ENCODE measurements around the gene RNPEP. TPM values are rescaled to one million over a fixed set of nuclear protein-coding genes. Genes with fewer than 3 reads are reported as not detected.

Gene RNPEP
- total RNA-seq, 2 donors from 2014 or later, result 22.4 to 26.1 TPM

GRCh38 chr1:201984446-201984845, 2.0 kb downstream of the RNPEP start:
- H3K9me3 ChIP-seq, result no peaks in the 10 kb centered on the region
- TF ChIP-seq, protein P1, sequence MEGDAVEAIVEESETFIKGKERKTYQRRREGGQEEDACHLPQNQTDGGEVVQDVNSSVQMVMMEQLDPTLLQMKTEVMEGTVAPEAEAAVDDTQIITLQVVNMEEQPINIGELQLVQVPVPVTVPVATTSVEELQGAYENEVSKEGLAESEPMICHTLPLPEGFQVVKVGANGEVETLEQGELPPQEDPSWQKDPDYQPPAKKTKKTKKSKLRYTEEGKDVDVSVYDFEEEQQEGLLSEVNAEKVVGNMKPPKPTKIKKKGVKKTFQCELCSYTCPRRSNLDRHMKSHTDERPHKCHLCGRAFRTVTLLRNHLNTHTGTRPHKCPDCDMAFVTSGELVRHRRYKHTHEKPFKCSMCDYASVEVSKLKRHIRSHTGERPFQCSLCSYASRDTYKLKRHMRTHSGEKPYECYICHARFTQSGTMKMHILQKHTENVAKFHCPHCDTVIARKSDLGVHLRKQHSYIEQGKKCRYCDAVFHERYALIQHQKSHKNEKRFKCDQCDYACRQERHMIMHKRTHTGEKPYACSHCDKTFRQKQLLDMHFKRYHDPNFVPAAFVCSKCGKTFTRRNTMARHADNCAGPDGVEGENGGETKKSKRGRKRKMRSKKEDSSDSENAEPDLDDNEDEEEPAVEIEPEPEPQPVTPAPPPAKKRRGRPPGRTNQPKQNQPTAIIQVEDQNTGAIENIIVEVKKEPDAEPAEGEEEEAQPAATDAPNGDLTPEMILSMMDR (IDR thresholded peaks at IDR 0.05), result no peak
- H3K4me3 ChIP-seq, result no peak overlapping the region
- H3K27me3 ChIP-seq, result no peaks in the 10 kb centered on the region
- peaks cover 0 to 21% of the 10 kb centered on the region in 2 donors for H3K4me1 ChIP-seq
- H3K36me3 ChIP-seq, result peaks cover 8% of the 10 kb centered on the region
- H3K27ac ChIP-seq, result no peak overlapping the region
- DNase-seq (ENCODE audit: low spot score), result no peak

DNA sequence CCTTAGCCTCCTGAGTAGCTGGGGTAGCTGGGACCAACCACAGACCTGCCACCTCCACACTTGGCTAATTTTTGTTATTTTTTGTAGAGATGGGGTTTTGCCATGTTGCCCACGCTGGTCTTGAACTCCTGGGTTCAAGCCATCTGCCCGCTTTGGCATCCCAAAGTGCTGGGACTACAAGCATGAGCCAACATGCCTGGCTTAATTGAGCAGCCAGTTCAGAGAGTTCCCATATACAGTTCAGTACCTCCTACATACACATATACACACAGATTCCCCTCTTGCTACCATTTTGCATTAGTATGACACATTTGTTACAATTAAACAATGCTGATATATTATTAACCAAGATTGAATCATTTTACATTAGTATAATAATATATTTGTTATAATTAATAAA, 2.9 kb downstream of the RNPEP start:
- peaks cover 17% of the 10 kb centered on the region for H3K36me3 ChIP-seq
- TF ChIP-seq, protein P1 (IDR thresholded peaks at IDR 0.05), result no peak
- no peak for DNase-seq (ENCODE audit: low spot score)
- H3K9me3 ChIP-seq, result no peaks in the 10 kb centered on the region
- peaks cover 0 to 29% of the 10 kb centered on the region in 2 donors for H3K4me1 ChIP-seq
- no peak overlapping the region for H3K27ac ChIP-seq
- no peaks in the 10 kb centered on the region for H3K27me3 ChIP-seq
- no peak overlapping the region for H3K4me3 ChIP-seq

DNA sequence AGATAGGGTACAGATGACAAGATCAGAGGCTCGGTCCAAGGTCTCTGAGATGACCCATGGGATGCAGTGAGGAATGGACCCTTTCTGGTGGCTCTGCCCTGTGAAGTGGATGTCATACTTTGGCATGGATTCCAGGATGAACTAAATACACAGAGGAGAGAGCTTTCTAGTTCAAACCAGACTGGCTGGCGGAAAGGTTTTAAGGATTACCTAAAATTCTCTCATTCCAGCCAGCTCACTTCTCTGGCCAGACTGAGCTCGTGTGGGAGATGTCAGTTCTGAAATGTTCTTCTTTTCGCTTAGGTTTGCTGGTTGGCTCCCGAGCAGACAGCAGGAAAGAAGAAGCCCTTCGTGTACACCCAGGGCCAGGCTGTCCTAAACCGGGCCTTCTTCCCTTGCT, 6.2 kb downstream of the RNPEP start:
- peaks cover 0 to 21% of the 10 kb centered on the region in 2 donors for H3K4me1 ChIP-seq
- no peak overlapping the region for H3K27ac ChIP-seq
- no peaks in the 10 kb centered on the region for H3K9me3 ChIP-seq
- H3K27me3 ChIP-seq, result no peaks in the 10 kb centered on the region
- DNase-seq (ENCODE audit: low spot score), result no peak
- TF ChIP-seq, protein P1 (IDR thresholded peaks at IDR 0.05), result no peak
- no peak overlapping the region for H3K4me3 ChIP-seq
- peaks cover 43% of the 10 kb centered on the region for H3K36me3 ChIP-seq

DNA sequence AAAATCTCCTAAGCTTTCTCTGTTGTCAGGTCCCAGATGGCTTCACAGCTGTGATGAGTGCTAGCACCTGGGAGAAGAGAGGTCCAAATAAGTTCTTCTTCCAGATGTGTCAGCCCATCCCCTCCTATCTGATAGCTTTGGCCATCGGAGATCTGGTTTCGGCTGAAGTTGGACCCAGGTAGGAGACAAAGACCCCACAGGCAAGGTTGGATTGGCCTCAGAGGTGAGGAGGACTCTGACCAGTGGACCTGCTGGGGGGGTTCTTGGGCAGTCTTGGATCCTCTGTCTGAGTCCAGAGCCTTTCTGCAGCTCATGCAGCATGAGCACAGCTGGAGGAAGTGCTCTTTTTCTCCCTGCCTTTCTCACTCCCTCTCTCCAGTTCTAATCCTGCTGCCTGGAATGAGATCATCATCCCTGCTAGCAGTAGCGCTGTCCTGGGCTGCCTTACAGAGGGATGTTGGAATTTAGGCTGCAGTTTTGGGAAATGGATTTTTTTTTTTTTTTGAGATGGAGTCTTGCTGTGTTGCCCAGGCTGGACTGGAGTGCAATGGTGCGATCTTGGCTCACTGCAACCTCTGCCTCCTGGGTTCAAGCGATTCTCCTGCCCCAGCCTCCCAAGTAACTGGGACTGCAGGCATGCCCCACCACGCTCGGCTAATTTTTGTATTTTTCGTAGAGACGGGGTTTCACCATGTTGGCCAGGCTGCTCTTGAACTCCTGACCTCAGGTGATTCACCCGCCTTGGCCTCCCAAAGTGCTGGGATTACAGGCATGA, 7.1 kb downstream of the RNPEP start:
- Histone ChIP-seq H3K9me3 (no peaks in the 10 kb centered on the region), H3K27me3 (no peaks in the 10 kb centered on the region), H3K36me3 (peaks cover 43% of the 10 kb centered on the region), H3K27ac (no peak overlapping the region), H3K4me1 (peaks cover 0 to 12% of the 10 kb centered on the region in 2 donors), H3K4me3 (no peak overlapping the region)
- DNase-seq (ENCODE audit: low spot score), result no peak
- TF ChIP-seq, protein P1 (IDR thresholded peaks at IDR 0.05), result no peak

- H3K9me3 ChIP-seq, result no peaks in the 10 kb centered on the region
Measured at GRCh38 chr1:201990427-201990826, 8.0 kb downstream of the RNPEP start.

More at GRCh38 chr1:201990427-201990826, 8.0 kb downstream of the RNPEP start:
- H3K4me3 ChIP-seq, result no peak overlapping the region
- peaks cover 0 to 12% of the 10 kb centered on the region in 2 donors for H3K4me1 ChIP-seq
- peaks cover 45% of the 10 kb centered on the region for H3K36me3 ChIP-seq
- no peak overlapping the region for H3K27ac ChIP-seq
- DNase-seq (ENCODE audit: low spot score), result no peak
- TF ChIP-seq, protein P1 (IDR thresholded peaks at IDR 0.05), result no peak
- H3K27me3 ChIP-seq, result no peaks in the 10 kb centered on the region
